Muscle layer of duodenum (tissue), 2 donors: Measurements from ENCODE around the gene COL27A1.
"Not testable (repeated sequence)": the region's sequence is repeated elsewhere in the genome, so short reads cannot be mapped to it uniquely, and the experiment has no call there.

Experiments
- H3K27ac ChIP-seq: one replicate; pipeline ENCODE4 v1.7.0; 2013; ENCODE audit warnings: mild to moderate bottlenecking, low read length
- H3K27me3 ChIP-seq: one replicate; pipeline ENCODE4 v1.7.0; 2013; ENCODE audit warnings: low read depth, mild to moderate bottlenecking, control low read depth, low read length
- H3K36me3 ChIP-seq, 2 donors: one replicate each; pipeline ENCODE4 v1.7.0; 2013; ENCODE audit warnings: low read length in 2 of 2, control low read depth in 1 of 2, mild to moderate bottlenecking in 1 of 2; ENCODE audit not compliant: insufficient read depth in 2 of 2, control insufficient read depth in 1 of 2
- H3K4me1 ChIP-seq, 2 donors: one replicate each; pipeline ENCODE4 v1.7.0; 2013; ENCODE audit warnings: low read length in 2 of 2, mild to moderate bottlenecking in 2 of 2, control low read depth in 1 of 2, moderate library complexity in 1 of 2; ENCODE audit not compliant: insufficient read depth in 2 of 2, control insufficient read depth in 1 of 2
- H3K4me3 ChIP-seq, 2 donors: one replicate each; pipeline ENCODE4 v1.7.0; 2013; ENCODE audit warnings: low read length in 2 of 2, low read depth in 1 of 2, mild to moderate bottlenecking in 1 of 2
- H3K9me3 ChIP-seq, 2 donors: one replicate each; pipeline ENCODE4 v1.7.0; 2013; ENCODE audit warnings: low read length in 2 of 2, control low read depth in 1 of 2, mild to moderate bottlenecking in 1 of 2; ENCODE audit not compliant: control insufficient read depth in 1 of 2
- donor health status: healthy.

The COL27A1 gene

GRCh38 chr9:114314881-114315722 is 159.8 kb downstream of the COL27A1 start:
- Histone ChIP-seq H3K36me3 (peaks cover 5 to 6% of the 10 kb centered on the region in 2 donors), H3K27me3 (no peaks in the 10 kb centered on the region), H3K4me3 (no peak overlapping the region), H3K9me3 (peaks cover 0 to 4% of the 10 kb centered on the region in 2 donors), H3K4me1 (no peaks in the 10 kb centered on the region), H3K27ac (no peak overlapping the region)

- Histone ChIP-seq H3K27ac (no peak overlapping the region), H3K9me3 (peaks cover 0 to 4% of the 10 kb centered on the region in 2 donors)
These were observed 160.5 kb downstream of the COL27A1 start for GRCh38 chr9:114315723-114316363.

GRCh38 chr9:114316605-114317230 is 161.4 kb downstream of the COL27A1 start:
- Histone ChIP-seq H3K4me3 (no peak overlapping the region), H3K27ac (no peak overlapping the region)

More at GRCh38 chr9:114315723-114316363, 160.5 kb downstream of the COL27A1 start:
- Histone ChIP-seq H3K27me3 (no peaks in the 10 kb centered on the region), H3K4me1 (no peaks in the 10 kb centered on the region), H3K36me3 (peaks cover 0 to 3% of the 10 kb centered on the region in 2 donors), H3K4me3 (no peak overlapping the region)

GRCh38 chr9:114317665-114318357 is 162.5 kb downstream of the COL27A1 start:
- Histone ChIP-seq H3K9me3 (peaks cover 0 to 4% of the 10 kb centered on the region in 2 donors), H3K4me3 (no peak overlapping the region), H3K4me1 (no peaks in the 10 kb centered on the region), H3K27ac (no peak overlapping the region), H3K36me3 (no peaks in the 10 kb centered on the region), H3K27me3 (no peaks in the 10 kb centered on the region)

More at GRCh38 chr9:114316605-114317230, 161.4 kb downstream of the COL27A1 start:
- Histone ChIP-seq H3K9me3 (peaks cover 0 to 4% of the 10 kb centered on the region in 2 donors), H3K27me3 (no peaks in the 10 kb centered on the region), H3K36me3 (peaks cover 0 to 2% of the 10 kb centered on the region in 2 donors), H3K4me1 (no peaks in the 10 kb centered on the region)

GRCh38 chr9:114318416-114318815 is 163.1 kb downstream of the COL27A1 start:
- Histone ChIP-seq H3K36me3 (no peaks in the 10 kb centered on the region), H3K4me3 (no peak overlapping the region), H3K27me3 (no peaks in the 10 kb centered on the region), H3K9me3 (peaks cover 0 to 4% of the 10 kb centered on the region in 2 donors), H3K27ac (no peak overlapping the region), H3K4me1 (no peaks in the 10 kb centered on the region)

GRCh38 chr9:114319147-114319546 is 163.8 kb downstream of the COL27A1 start:
- H3K4me3 ChIP-seq = no peak overlapping the region
- no peaks in the 10 kb centered on the region for H3K4me1 ChIP-seq
- peaks cover 0 to 4% of the 10 kb centered on the region in 2 donors for H3K9me3 ChIP-seq
- no peaks in the 10 kb centered on the region for H3K27me3 ChIP-seq
- H3K36me3 ChIP-seq = no peaks in the 10 kb centered on the region
- no peak overlapping the region for H3K27ac ChIP-seq

- H3K36me3 ChIP-seq, H3K9me3 ChIP-seq, H3K4me3 ChIP-seq, H3K4me1 ChIP-seq, H3K27me3 ChIP-seq, H3K27ac ChIP-seq: not testable (repeated sequence)
These were observed 165.4 kb downstream of the COL27A1 start for GRCh38 chr9:114320710-114321109.

GRCh38 chr9:114321759-114322158 is 166.4 kb downstream of the COL27A1 start:
- Histone ChIP-seq H3K9me3 (no peaks in the 10 kb centered on the region), H3K27me3 (no peaks in the 10 kb centered on the region), H3K4me3 (no peak overlapping the region), H3K27ac (no peak overlapping the region), H3K36me3 (no peaks in the 10 kb centered on the region), H3K4me1 (no peaks in the 10 kb centered on the region)

- H3K27ac ChIP-seq, H3K4me3 ChIP-seq, H3K36me3 ChIP-seq, H3K27me3 ChIP-seq, H3K4me1 ChIP-seq, H3K9me3 ChIP-seq: not testable (repeated sequence)
These were observed 167.0 kb downstream of the COL27A1 start for GRCh38 chr9:114322160-114322818.

GRCh38 chr9:114322831-114323531 is 167.6 kb downstream of the COL27A1 start, which contains the start of gene ORM1:
Gene ORM1 (plus strand): TSS chr9:114323098. CDS start chr9:114323134, 36 bp downstream.
- H3K27me3 ChIP-seq, H3K4me3 ChIP-seq, H3K27ac ChIP-seq, H3K36me3 ChIP-seq, H3K4me1 ChIP-seq, H3K9me3 ChIP-seq: not testable (repeated sequence)
